IPS DF 6.9 (cell line): Measurements from ENCODE around the gene ZNF282.

Experiments
- DNase-seq: peaks from one replicate; pipeline ENCODE4 v3.0.0-alpha.2; 2013; ENCODE audit warnings: low read depth, low spot score
- H3K27ac ChIP-seq: one replicate; pipeline ENCODE4 v1.5.1; 2013; ENCODE audit warnings: low read length, control low read depth
- H3K27me3 ChIP-seq: 2 replicates; pipeline ENCODE4 v1.6.1; 2013; ENCODE audit warnings: mild to moderate bottlenecking, low read length; ENCODE audit not compliant: control insufficient read depth, insufficient read depth
- H3K36me3 ChIP-seq: 2 replicates; pipeline ENCODE4 v1.6.1; 2013; ENCODE audit warnings: low read length; ENCODE audit not compliant: control insufficient read depth, insufficient read depth
- H3K4me1 ChIP-seq: 2 replicates; pipeline ENCODE4 v1.6.1; 2013; ENCODE audit warnings: low read length; ENCODE audit not compliant: control insufficient read depth, insufficient read depth
- H3K4me3 ChIP-seq: 2 replicates; pipeline ENCODE4 v1.5.1; 2013; ENCODE audit warnings: mild to moderate bottlenecking, low read length
- H3K9me3 ChIP-seq: 2 replicates; pipeline ENCODE4 v1.6.1; 2013; ENCODE audit warnings: low read length, inconsistent platforms; ENCODE audit not compliant: control insufficient read depth, insufficient read depth
- WGBS: extraction: QIAGEN DNeasy Blood & Tissue Kit; methylation state at CpG from one replicate; pipeline ENCODE4 v1.1.7; 2013; ENCODE audit warnings: mixed read lengths, missing lambda C conversion rate; ENCODE audit not compliant: insufficient read length, insufficient coverage; 5-methylcytosine and 5-hydroxymethylcytosine counted together

The ZNF282 gene

GRCh38 chr7:149195180-149196150, at the start of gene ZNF282:
Gene ZNF282 (plus strand): TSS chr7:149195546. CDS start chr7:149195590, 44 bp downstream.
- no peak within 1 kb of the TSS for H3K27ac ChIP-seq
- no CpG with 5 or more reads among the region's 97 CpGs for WGBS

GRCh38 chr7:149147072-149147751, 48.1 kb upstream of the ZNF282 start, which contains the start of gene ZNF398:
Gene ZNF398 (plus strand): TSS chr7:149147453. CDS start chr7:149147743, 290 bp downstream.
- Histone ChIP-seq H3K4me1 (no peaks in the 10 kb centered on the region; the same call in 1 of the 2 replicates), H3K9me3 (no peaks in the 10 kb centered on the region), H3K4me3 (peak within 1 kb of the TSS; percentile 98), H3K27ac (peak within 1 kb of the TSS; percentile 74), H3K27me3 (no peaks in the 10 kb centered on the region), H3K36me3 (no peaks in the 10 kb centered on the region)
- no CpG with 5 or more reads among the region's 79 CpGs for WGBS
- DNase-seq, result no peak

More at GRCh38 chr7:149195180-149196150, at the start of gene ZNF282:
- Histone ChIP-seq H3K4me3 (peak within 1 kb of the TSS; percentile 88), H3K9me3 (no peaks in the 10 kb centered on the region), H3K27me3 (no peaks in the 10 kb centered on the region), H3K4me1 (peaks cover 1% of the 10 kb centered on the region), H3K36me3 (peaks cover 8% of the 10 kb centered on the region; the same call in 1 of the 2 replicates)
- DNase-seq, result peak; percentile 58

- H3K27ac ChIP-seq, result no peak overlapping the region
- DNase-seq, result no peak
- H3K27me3 ChIP-seq, result no peaks in the 10 kb centered on the region
- H3K4me1 ChIP-seq, result no peaks in the 10 kb centered on the region; the same call in 1 of the 2 replicates
- no peaks in the 10 kb centered on the region for H3K36me3 ChIP-seq
- H3K4me3 ChIP-seq, result peak overlapping the region; percentile 98
- no peaks in the 10 kb centered on the region for H3K9me3 ChIP-seq
- WGBS, result no CpG with 5 or more reads among the region's 86 CpGs
Observed at GRCh38 chr7:149147752-149148653, 47.3 kb upstream of the ZNF282 start.

DNA sequence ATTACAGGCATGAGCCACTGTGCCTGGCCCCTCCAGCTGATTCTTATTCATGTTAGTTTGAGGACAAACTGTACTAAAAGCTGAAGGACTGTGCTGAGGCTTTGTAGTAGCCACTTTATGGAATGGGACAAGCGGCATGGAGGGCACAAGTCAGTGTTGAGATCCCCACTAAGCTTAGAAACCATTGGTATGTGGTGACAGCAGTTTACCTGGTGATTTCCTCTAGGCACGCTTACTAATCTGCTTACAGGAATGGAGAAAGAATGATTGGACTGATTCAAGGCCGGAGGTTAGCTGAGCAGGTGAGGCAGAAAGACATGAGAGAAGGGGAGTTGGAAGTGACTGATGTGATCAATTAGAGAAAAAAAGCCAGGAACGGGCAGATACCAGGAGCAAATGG, 44.4 kb upstream of the ZNF282 start:
- H3K4me1 ChIP-seq, result no peaks in the 10 kb centered on the region
- DNase-seq, result no peak
- peaks cover 12% of the 10 kb centered on the region; the same call in 1 of the 2 replicates for H3K36me3 ChIP-seq
- H3K9me3 ChIP-seq, result no peaks in the 10 kb centered on the region
- H3K27ac ChIP-seq, result no peak overlapping the region
- no peaks in the 10 kb centered on the region for H3K27me3 ChIP-seq
- WGBS, result no CpG with 5 or more reads among the region's 4 CpGs
- H3K4me3 ChIP-seq, result no peak overlapping the region

- Histone ChIP-seq H3K36me3 (peaks cover 15% of the 10 kb centered on the region; the same call in 1 of the 2 replicates), H3K27me3 (no peaks in the 10 kb centered on the region), H3K27ac (no peak overlapping the region), H3K4me3 (no peak overlapping the region), H3K4me1 (no peaks in the 10 kb centered on the region; the same call in 1 of the 2 replicates), H3K9me3 (no peaks in the 10 kb centered on the region)
- DNase-seq, result no peak
- WGBS, result no CpG with 5 or more reads among the region's 2 CpGs
Observed at GRCh38 chr7:149153346-149153745, 42.0 kb upstream of the ZNF282 start.

GRCh38 chr7:149154056-149154455, 41.3 kb upstream of the ZNF282 start:
- no peak overlapping the region for H3K27ac ChIP-seq
- no CpG with 5 or more reads among the region's 11 CpGs for WGBS
- H3K36me3 ChIP-seq, result peaks cover 15% of the 10 kb centered on the region; the same call in 1 of the 2 replicates
- no peaks in the 10 kb centered on the region; the same call in 1 of the 2 replicates for H3K4me1 ChIP-seq
- H3K4me3 ChIP-seq, result no peak overlapping the region
- no peaks in the 10 kb centered on the region for H3K9me3 ChIP-seq
- no peak for DNase-seq
- H3K27me3 ChIP-seq, result no peaks in the 10 kb centered on the region

GRCh38 chr7:149156898-149157297, 38.4 kb upstream of the ZNF282 start:
- Histone ChIP-seq H3K27ac (no peak overlapping the region), H3K36me3 (peaks cover 22% of the 10 kb centered on the region; the same call in 1 of the 2 replicates), H3K27me3 (no peaks in the 10 kb centered on the region), H3K4me1 (no peaks in the 10 kb centered on the region; the same call in 1 of the 2 replicates), H3K4me3 (no peak overlapping the region), H3K9me3 (no peaks in the 10 kb centered on the region)
- WGBS, result no CpG with 5 or more reads among the region's 6 CpGs
- DNase-seq, result no peak

DNA sequence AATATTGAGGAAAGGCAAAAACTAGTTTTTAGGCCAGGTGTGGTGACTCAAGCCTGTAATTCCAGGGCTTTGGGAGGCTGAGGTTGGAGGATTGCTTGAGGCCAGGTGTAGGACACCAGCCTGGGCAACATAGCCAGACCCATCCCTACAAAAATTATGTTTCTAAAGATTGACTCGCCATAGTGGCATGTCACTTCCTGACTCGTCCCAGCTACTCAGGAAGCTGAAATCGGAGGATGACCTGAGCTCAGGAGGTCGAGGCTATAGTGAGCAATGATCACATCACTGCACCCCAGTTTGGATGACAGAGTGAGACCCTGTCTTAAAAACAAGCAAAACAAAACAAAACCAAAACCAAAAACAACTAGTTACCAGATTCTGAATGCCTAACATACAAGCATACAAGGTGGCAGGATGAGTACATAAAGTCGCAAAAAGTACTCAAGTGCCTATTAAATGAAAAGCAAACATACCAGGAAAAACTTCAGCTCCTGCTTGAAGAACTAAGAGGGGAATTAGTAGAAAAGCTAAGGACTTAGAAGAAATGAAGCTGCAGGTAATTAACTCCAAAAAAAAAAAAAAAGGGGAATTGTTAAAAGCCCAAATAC, 34.0 kb upstream of the ZNF282 start:
- Histone ChIP-seq H3K27ac (no peak overlapping the region), H3K4me3 (no peak overlapping the region), H3K9me3 (no peaks in the 10 kb centered on the region), H3K27me3 (no peaks in the 10 kb centered on the region), H3K4me1 (no peaks in the 10 kb centered on the region; the same call in 1 of the 2 replicates), H3K36me3 (peaks cover 15% of the 10 kb centered on the region; the same call in 1 of the 2 replicates)
- WGBS, result no CpG with 5 or more reads among the region's 5 CpGs
- no peak for DNase-seq

GRCh38 chr7:149166142-149166541, 29.2 kb upstream of the ZNF282 start:
- Histone ChIP-seq H3K36me3 (peaks cover 27% of the 10 kb centered on the region), H3K4me1 (no peaks in the 10 kb centered on the region; the same call in 1 of the 2 replicates), H3K27me3 (no peaks in the 10 kb centered on the region), H3K27ac (no peak overlapping the region), H3K4me3 (no peak overlapping the region), H3K9me3 (no peaks in the 10 kb centered on the region)
- no peak for DNase-seq
- WGBS, result no CpG with 5 or more reads among the region's 1 CpG
